Activated CD8-positive, alpha-beta T cell treated with anti-CD3 and anti-CD28 coated beads for 36 hours (primary cell): ENCODE measurements around the gene INSIG1. TPM values are rescaled to one million over a fixed set of nuclear protein-coding genes. Genes with fewer than 3 reads are reported as not detected.

Experiments used
- ATAC-seq: fragments of 200-7000 bp; cut with Tn5 transposase; one replicate; pipeline ENCODE4 v1.10.0; 2021; ENCODE audit warnings: mild to moderate bottlenecking, moderate library complexity
- CTCF ChIA-PET: fragments of 350-600 bp; sonication (Branson Sonifier 250); formaldehyde crosslinking; loops from one replicate; lab custom pipeline; 2021; ENCODE audit warnings: antibody characterized with exemption; lab: Charles Lee
- POLR2A ChIA-PET: fragments of 350-600 bp; sonication (Branson Sonifier 250); formaldehyde crosslinking; loops from one replicate; lab custom pipeline; 2021; ENCODE audit warnings: antibody characterized with exemption; lab: Charles Lee
- DNase-seq: peaks from one replicate; pipeline ENCODE4 v3.0.0-alpha.2; 2020
- H3K27ac Mint-ChIP-seq: one replicate; pipeline ENCODE4 v1.8.0; 2021; ENCODE audit warnings: mild to moderate bottlenecking, mixed read lengths
- H3K27me3 Mint-ChIP-seq: one replicate; pipeline ENCODE4 v1.8.0; 2021; ENCODE audit warnings: mixed read lengths
- H3K36me3 Mint-ChIP-seq: one replicate; pipeline ENCODE4 v1.8.0; 2021; ENCODE audit warnings: low read depth, mixed read lengths
- H3K4me1 Mint-ChIP-seq: one replicate; pipeline ENCODE4 v1.8.0; 2021; ENCODE audit warnings: low read depth, mixed read lengths
- H3K4me3 Mint-ChIP-seq: one replicate; pipeline ENCODE4 v1.8.0; 2021; ENCODE audit warnings: mild to moderate bottlenecking, moderate library complexity, mixed read lengths
- H3K9me3 Mint-ChIP-seq: one replicate; pipeline ENCODE4 v1.8.0; 2021; ENCODE audit warnings: mixed read lengths
- intact Hi-C: fragments of 100-400 bp; cut with micrococcal nuclease; formaldehyde crosslinking; loops from one replicate; pipeline ENCODE4 v1.10.0; 2022
- total RNA-seq, 2 experiments: library from RNA; stranded (reverse); gene quantifications; one replicate each; pipeline ENCODE4 v1.2.3, GENCODE V29; 2021
- TF ChIP-seq, protein P1 (sequence below): fragments of 200-600 bp; IDR thresholded peaks from one replicate; pipeline ENCODE4 v1.8.0; 2022; ENCODE audit warnings: antibody characterized with exemption, mild to moderate bottlenecking

Gene INSIG1
- total RNA-seq, 2 experiments from 2014 or later, result 92.2 to 98.0 TPM

DNA sequence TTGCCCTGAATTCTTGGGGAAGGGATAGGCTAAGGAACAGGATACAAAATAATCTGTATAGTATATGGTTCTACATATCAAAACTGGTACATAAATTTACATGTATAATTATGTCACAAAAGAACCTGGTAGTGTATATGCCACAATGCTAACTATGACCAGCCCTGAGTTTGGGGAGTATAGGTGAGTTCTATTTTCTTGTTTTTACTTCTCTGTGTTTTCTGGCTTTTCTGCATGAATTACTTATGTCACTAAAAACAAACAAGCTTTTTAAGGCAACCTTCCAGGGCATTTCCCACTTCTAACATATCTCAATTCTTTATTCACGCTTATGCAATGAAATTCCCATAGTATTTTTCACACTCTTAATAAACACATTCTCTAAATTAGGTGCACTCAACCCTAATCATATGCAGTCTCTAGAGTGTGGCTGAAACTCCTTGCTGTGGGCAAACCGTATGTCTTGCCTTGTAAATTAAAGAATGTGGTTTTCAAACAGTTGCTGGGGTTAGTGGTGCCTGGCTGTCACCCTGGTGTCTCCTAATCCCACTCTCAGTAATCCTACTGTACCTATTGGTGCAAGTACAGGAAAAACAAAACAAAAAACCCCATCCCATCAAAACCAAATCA, 14.0 kb upstream of the INSIG1 start:
- DNase-seq (peak; percentile 24), ATAC-seq (peak; percentile 59)
- intact Hi-C loops, result no loop called here
- TF ChIP-seq, protein P1, sequence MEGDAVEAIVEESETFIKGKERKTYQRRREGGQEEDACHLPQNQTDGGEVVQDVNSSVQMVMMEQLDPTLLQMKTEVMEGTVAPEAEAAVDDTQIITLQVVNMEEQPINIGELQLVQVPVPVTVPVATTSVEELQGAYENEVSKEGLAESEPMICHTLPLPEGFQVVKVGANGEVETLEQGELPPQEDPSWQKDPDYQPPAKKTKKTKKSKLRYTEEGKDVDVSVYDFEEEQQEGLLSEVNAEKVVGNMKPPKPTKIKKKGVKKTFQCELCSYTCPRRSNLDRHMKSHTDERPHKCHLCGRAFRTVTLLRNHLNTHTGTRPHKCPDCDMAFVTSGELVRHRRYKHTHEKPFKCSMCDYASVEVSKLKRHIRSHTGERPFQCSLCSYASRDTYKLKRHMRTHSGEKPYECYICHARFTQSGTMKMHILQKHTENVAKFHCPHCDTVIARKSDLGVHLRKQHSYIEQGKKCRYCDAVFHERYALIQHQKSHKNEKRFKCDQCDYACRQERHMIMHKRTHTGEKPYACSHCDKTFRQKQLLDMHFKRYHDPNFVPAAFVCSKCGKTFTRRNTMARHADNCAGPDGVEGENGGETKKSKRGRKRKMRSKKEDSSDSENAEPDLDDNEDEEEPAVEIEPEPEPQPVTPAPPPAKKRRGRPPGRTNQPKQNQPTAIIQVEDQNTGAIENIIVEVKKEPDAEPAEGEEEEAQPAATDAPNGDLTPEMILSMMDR, result no peak
- ChIA-PET CTCF (no interaction called here), POLR2A (interaction anchor here (2.0 kb wide), 1 partner anchor 13 kb away, joined by 7 read pairs; no protein-coding TSS in a partner anchor)
- Mint-ChIP-seq H3K27me3 (peaks cover 3% of the 10 kb centered on the region), H3K4me3 (no peak overlapping the region), H3K36me3 (no peaks in the 10 kb centered on the region), H3K4me1 (peaks cover 34% of the 10 kb centered on the region), H3K27ac (no peak overlapping the region), H3K9me3 (no peaks in the 10 kb centered on the region)

DNA sequence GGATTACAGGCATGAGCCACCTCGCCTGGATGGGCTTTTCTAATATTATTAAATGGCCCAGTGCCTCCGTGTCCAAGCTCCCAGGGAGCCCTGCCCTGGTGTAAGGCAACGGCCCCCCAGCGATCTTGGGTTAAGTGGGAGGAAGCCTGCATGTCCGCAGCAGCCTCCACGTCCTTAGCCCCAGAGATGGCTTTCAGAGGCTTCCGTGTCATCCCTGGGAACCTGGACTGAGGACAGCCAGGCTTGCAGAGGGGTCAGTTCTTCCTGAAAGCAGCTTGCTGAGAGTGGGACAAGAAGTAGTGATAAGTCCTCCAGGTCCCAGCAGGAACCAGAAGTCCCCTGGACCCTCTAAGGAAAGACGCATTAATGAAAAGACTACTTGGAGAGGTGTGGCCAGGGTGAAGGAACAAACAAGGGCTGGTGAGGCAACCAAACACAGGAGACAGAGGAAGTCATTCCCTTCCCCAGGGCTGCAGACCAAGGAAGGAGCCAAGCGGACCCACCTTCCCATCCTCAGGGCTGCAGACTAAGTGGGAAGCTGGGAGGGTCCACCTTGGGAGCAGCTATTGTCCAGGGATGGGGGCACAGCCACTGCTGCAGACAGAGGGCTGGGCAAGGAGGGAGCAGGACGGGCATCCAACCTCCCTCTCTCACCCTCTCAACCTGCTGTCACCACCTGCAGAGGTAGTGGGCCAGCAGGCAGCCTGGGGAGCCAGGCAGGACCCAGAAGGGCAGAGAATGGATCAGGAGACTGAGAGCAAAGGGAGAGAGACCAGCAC, 13.0 kb upstream of the INSIG1 start:
- H3K36me3 Mint-ChIP-seq, result no peaks in the 10 kb centered on the region
- POLR2A ChIA-PET, result interaction anchor here (2.0 kb wide), 1 partner anchor 12 kb away, joined by 7 read pairs; no protein-coding TSS in a partner anchor
- ATAC-seq, result no peak
- intact Hi-C loops, result no loop called here
- TF ChIP-seq, protein P1, result no peak
- H3K27me3 Mint-ChIP-seq, result peaks cover 3% of the 10 kb centered on the region
- H3K9me3 Mint-ChIP-seq, result no peaks in the 10 kb centered on the region
- no peak for DNase-seq
- H3K4me1 Mint-ChIP-seq, result peaks cover 34% of the 10 kb centered on the region
- CTCF ChIA-PET, result interaction anchor here (0.8 kb wide), 1 partner anchor 13 kb away, joined by 3 read pairs; the partner anchor contains the start of gene INSIG1
- H3K4me3 Mint-ChIP-seq, result no peak overlapping the region
- H3K27ac Mint-ChIP-seq, result no peak overlapping the region

DNA sequence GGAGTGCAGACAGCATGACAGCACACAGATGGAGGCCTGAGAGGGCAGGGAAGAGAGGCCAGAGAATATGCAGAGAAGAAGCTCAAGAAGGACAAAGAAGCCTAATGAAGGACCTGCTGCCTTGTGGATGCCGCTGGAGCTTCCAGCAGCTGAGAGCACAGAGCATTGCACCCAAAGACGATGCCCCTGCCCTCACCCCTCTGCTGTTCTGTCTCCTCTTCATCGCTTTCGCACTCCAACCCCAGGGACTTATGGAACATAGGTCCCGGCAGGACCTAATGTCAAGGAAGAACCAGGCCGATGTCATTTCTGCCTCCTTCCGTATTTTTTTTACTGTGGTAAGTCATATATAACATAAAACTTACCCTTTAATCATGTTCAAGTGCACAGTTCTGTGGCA, 12.3 kb upstream of the INSIG1 start:
- ChIA-PET POLR2A (interaction anchor here (2.0 kb wide), 1 partner anchor 11 kb away, joined by 7 read pairs; no protein-coding TSS in a partner anchor), CTCF (no interaction called here)
- peaks cover 3% of the 10 kb centered on the region for H3K27me3 Mint-ChIP-seq
- no peak overlapping the region for H3K27ac Mint-ChIP-seq
- TF ChIP-seq, protein P1, result no peak
- ATAC-seq (no peak), DNase-seq (no peak)
- no peaks in the 10 kb centered on the region for H3K36me3 Mint-ChIP-seq
- no peaks in the 10 kb centered on the region for H3K9me3 Mint-ChIP-seq
- peaks cover 31% of the 10 kb centered on the region for H3K4me1 Mint-ChIP-seq
- intact Hi-C loops, result no loop called here
- H3K4me3 Mint-ChIP-seq, result no peak overlapping the region

DNA sequence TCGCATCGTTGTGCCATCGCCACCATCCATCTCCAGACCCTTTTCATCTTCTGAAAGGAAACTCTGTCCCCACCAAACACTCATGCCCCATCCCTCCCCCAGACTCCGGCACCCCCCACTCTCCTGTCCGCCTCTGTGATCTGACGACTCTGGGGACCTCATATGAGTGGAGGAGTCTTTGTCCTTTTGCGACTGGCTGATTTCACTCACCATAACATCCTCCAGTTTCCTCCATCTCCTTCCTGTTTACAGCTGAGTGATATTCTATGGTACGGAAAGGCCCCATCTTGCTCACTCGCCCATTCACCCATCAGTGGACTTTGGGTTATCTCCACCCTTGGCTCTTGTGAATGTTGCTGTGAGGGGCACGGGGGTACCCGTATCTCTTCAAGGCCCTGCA, 11.8 kb upstream of the INSIG1 start:
- intact Hi-C loops, result no loop called here
- peaks cover 3% of the 10 kb centered on the region for H3K27me3 Mint-ChIP-seq
- peaks cover 31% of the 10 kb centered on the region for H3K4me1 Mint-ChIP-seq

More for the DNA sequence above, 11.8 kb upstream of the INSIG1 start:
- ATAC-seq (no peak), DNase-seq (no peak)
- Mint-ChIP-seq H3K36me3 (no peaks in the 10 kb centered on the region), H3K27ac (no peak overlapping the region), H3K4me3 (no peak overlapping the region), H3K9me3 (no peaks in the 10 kb centered on the region)
- ChIA-PET POLR2A (interaction anchor here (2.0 to 2.7 kb wide), 2 partner anchors 11 kb away, joined by 7 to 16 read pairs; partner anchors contain the start of gene INSIG1), CTCF (no interaction called here)
- TF ChIP-seq, protein P1, result no peak
